UCSD-AML1 (cell line): ENCODE data around the gene HSFY2.
"Not testable (repeated sequence)": the region's sequence is repeated elsewhere in the genome, so short reads cannot be mapped to it uniquely, and the experiment has no call there.

ENCODE experiments used
- DNase-seq: peaks from one replicate; lab custom pipeline; 2025; ENCODE audit not compliant: unreplicated experiment; lab: John Stamatoyannopoulos, UW

The HSFY2 gene

GRCh38 chrY:18773635-18774034, at the start of gene HSFY2:
HSFY2 (minus strand) TSS chrY:18773735; CDS start chrY:18773618, 117 bp downstream.
- not testable (repeated sequence) for DNase-seq

GRCh38 chrY:18815751-18816150, 42.2 kb upstream of the HSFY2 start:
- DNase-seq = not testable (repeated sequence)

GRCh38 chrY:18788757-18789406, 15.3 kb upstream of the HSFY2 start:
- not testable (repeated sequence) for DNase-seq

GRCh38 chrY:18754077-18754476, 19.5 kb downstream of the HSFY2 start:
- not testable (repeated sequence) for DNase-seq

DNA sequence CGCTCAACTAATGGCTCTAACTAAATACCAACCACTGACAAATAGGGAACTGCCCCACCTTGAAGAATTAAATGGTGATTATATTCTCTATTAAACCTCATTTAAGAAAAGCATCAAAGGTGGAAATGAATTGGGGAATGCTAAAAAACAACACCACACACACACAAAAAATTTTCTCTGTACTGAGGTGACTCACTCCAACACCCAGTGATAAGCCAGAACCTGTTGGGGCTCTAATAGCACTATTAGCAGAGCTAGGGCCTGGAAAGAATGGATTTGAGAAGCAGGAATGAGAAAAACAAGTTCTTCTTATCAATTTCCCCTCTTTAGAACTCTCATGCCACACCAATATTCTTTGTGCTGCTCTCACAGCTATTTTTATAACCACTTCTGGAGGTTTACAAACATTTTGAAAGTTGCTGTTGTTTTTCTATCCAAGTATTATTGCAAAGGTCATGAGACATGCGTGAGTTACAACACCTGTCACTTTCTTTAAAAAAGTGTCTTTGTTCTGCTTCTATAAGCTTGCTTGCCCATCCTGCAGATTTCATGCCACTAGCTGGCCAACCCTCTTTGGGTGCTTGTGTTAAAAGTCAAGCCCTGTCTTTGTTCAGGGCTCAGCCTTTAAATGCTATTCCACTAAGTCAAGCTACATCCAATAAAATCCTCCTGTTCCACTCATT, 20.3 kb downstream of the HSFY2 start:
- not testable (repeated sequence) for DNase-seq

DNA sequence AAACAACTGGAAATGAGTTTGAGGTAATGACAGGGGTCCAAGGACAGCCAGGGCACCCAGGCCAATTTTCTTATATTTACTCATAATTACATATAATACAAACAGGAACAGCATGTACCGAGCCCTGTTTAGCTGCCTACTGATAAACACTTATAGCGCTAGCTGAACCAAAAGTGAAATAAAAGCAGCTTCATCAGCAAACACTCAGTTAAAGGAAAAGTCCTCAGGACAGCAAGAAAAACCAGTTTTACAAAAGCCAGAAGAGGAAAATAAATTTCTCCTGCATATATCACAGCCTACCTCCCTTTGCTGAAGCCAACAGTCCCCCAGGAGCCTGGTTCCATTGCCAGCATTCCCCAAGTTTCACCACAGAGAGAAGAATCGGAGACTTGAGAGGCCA, 49.8 kb downstream of the HSFY2 start:
- not testable (repeated sequence) for DNase-seq
